ENCODE measurements around the gene DCTPP1.
"Not testable (repeated sequence)": the region's sequence is repeated elsewhere in the genome, so short reads cannot be mapped to it uniquely, and the experiment has no call there.

DCTPP1 gene

DNA sequence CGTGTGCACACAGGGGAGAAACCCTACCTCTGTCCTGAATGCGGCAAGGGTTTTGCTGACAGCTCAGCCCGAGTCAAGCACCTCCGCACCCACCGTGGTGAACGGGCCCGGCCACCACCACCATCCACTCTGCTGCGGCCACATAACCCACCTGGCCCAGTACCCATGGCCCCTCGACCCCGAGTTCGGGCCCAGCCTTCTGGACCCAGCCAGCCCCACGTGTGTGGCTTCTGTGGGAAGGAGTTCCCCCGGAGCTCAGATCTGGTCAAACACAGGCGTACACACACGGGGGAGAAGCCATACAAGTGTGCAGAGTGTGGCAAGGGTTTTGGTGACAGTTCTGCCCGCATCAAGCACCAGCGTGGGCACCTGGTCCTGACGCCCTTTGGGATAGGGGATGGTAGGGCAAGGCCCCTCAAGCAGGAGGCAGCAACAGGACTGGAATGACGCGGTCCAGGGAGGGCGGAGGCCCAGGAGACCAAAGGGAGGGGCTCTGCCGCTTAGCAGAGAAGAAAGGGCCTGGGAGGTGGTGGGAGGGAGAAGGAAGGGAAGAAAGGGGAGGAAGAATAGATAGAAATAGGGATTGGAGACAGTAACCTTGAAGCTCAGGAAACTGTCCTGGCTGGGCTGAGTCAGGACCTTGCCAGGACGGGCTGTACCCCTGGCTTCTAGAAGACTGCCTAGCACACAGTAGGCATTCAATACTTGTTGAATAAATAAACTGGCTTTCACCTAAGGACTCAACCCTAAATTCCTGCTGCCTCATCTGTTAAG is 31.0 kb downstream of the DCTPP1 start:
- no peak for DNase-seq (ENCODE audit: low read depth)
- TF ChIP-seq, protein P1, sequence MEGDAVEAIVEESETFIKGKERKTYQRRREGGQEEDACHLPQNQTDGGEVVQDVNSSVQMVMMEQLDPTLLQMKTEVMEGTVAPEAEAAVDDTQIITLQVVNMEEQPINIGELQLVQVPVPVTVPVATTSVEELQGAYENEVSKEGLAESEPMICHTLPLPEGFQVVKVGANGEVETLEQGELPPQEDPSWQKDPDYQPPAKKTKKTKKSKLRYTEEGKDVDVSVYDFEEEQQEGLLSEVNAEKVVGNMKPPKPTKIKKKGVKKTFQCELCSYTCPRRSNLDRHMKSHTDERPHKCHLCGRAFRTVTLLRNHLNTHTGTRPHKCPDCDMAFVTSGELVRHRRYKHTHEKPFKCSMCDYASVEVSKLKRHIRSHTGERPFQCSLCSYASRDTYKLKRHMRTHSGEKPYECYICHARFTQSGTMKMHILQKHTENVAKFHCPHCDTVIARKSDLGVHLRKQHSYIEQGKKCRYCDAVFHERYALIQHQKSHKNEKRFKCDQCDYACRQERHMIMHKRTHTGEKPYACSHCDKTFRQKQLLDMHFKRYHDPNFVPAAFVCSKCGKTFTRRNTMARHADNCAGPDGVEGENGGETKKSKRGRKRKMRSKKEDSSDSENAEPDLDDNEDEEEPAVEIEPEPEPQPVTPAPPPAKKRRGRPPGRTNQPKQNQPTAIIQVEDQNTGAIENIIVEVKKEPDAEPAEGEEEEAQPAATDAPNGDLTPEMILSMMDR (IDR thresholded peaks at IDR 0.05; ENCODE audit: insufficient read depth, low read depth, low read length, missing control alignments) = no peak
- no peak overlapping the region for H3K4me3 ChIP-seq (ENCODE audit: low read depth, low read length)

DNA sequence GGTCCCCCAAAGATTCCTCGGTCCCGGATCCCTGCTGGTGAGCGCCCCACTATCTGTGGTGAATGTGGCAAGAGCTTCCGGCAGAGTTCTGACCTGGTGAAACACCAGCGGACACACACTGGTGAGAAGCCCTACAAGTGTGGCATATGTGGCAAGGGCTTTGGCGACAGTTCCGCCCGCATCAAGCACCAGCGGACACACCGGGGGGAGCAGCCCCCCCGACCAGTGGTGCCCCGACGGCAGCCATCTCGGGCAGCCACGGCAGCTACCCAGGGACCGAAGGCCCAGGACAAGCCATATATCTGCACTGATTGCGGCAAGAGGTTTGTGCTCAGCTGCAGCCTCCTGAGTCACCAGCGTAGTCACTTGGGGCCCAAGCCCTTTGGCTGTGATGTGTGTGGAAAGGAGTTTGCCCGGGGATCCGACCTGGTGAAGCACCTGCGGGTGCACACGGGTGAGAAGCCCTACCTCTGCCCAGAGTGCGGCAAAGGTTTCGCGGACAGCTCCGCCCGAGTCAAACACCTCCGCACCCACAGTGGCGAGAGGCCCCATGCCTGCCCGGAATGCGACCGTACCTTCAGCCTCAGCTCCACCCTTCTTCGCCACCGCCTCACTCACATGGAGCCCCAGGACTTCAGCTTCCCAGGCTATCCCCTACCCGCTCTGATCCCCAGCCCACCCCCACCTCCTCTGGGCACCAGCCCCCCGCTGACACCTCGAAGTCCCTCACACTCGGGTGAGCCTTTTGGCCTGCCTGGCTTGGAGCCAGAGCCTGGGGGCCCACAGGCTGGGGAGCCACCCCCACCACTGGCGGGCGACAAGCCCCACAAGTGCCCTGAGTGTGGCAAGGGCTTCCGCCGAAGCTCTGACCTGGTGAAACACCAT is 31.8 kb downstream of the DCTPP1 start:
- H3K4me3 ChIP-seq (ENCODE audit: low read depth, low read length) = no peak overlapping the region
- DNase-seq (ENCODE audit: low read depth) = no peak
- TF ChIP-seq, protein P1 (IDR thresholded peaks at IDR 0.05; ENCODE audit: insufficient read depth, low read depth, low read length, missing control alignments) = no peak

DNA sequence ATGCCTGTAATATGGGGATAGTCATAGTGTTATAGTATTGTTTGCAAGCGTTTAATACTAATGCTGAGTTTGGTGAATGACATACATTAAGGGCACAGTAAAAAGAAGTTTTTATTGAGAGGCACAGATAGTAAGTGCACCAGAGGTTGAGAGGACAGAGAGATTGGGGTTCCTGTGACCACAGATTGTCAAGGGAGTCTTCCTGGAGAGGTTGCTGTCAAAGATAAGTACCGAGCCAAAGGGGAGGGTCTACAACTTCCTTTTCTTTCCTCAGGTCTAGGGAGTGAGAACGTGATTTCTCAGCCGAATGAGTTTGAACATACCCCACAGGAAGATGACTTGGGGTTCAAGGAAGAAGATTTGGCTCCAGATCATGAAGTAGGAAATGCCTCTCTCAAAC is 32.8 kb downstream of the DCTPP1 start:
- no peak overlapping the region for H3K4me3 ChIP-seq (ENCODE audit: low read depth, low read length)
- TF ChIP-seq, protein P1 (IDR thresholded peaks at IDR 0.05; ENCODE audit: insufficient read depth, low read depth, low read length, missing control alignments) = no peak
- DNase-seq (ENCODE audit: low read depth) = no peak

- not testable (repeated sequence) for H3K4me3 ChIP-seq (ENCODE audit: low read depth, low read length); DNase-seq (ENCODE audit: low read depth)
Measured at GRCh38 chr16:30396627-30397026, 33.2 kb downstream of the DCTPP1 start.

GRCh38 chr16:30395992-30396585 is 33.7 kb downstream of the DCTPP1 start:
- TF ChIP-seq, protein P1 (IDR thresholded peaks at IDR 0.05; ENCODE audit: insufficient read depth, low read depth, low read length, missing control alignments) = no peak
- H3K4me3 ChIP-seq (ENCODE audit: low read depth, low read length) = peak overlapping the region; percentile 85
- no peak for DNase-seq (ENCODE audit: low read depth)

DNA sequence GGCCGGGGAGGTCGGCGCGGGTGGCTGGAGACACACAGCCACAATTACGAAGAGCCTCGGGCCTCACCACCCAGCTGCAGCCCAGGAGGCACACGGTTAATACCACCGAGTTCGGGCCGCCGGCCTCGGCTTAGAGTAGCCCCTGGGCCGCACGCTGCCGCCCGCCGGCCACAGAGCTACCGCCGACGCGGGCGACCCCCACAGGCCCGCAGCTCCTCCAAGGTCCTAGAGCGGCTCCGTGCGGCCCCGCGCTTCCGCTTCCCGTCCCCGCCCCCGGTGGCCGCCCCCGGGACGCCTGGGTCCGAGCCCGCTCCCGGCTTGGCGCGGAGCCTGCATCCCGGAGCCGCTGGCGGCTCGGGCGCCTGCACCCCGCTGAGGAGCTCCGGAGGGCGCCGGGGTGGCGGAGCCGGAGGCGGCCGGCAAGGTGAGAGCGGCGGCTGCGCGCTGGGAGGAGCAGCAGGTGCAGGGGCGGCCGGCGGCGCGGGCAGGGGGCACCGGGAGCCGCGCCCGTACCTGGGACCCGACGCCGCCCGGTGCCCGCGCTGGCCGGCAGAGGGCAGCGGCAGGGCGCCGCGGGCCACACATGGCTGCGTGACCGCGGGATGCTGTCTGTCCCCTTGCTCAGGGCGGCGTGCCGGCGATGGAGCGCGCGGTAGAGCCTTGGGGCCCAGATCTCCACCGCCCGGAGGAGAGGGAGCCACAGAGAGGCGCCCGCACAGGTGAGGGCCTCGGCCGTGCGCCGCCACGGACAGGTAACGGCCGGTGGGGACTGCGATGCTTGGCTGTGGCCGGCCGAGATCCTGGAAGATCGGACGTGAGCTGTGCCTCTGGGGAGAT is 34.5 kb downstream of the DCTPP1 start, which contains the start of gene ZNF48:
Gene ZNF48, plus strand, starts transcription at position 266 of the 837 bp plus-strand sequence. Its CDS starts 375 bp downstream, at position 641.
- DNase-seq (ENCODE audit: low read depth) = peak; percentile 89
- peak within 1 kb of the TSS; percentile 85 for H3K4me3 ChIP-seq (ENCODE audit: low read depth, low read length)
- TF ChIP-seq, protein P1 (IDR thresholded peaks at IDR 0.05; ENCODE audit: insufficient read depth, low read depth, low read length, missing control alignments) = peak; percentile 31
